ENCODE measurements around the gene AMY2B. TPM values are rescaled to one million over a fixed set of nuclear protein-coding genes. Genes with fewer than 3 reads are reported as not detected.

AMY2B gene
- total and polyA plus RNA-seq, 2 of the 13 experiments (the other 11 are each of a cell fraction or from before 2014, with no cell fraction given): 1.3 to 1.9 TPM

GRCh38 chr1:103525607-103526507 is 45.5 kb upstream of the AMY2B start, which contains the start of gene RNPC3 (continued):
- TF ChIP-seq IRF9 (CRISPR knock-in tag; IDR thresholded peaks at IDR 0.05; ENCODE audit: borderline replicate concordance) (no peak), KLF9 (CRISPR knock-in tag; IDR thresholded peaks at IDR 0.05; ENCODE audit: low read depth) (no peak), ZBTB3 (CRISPR knock-in tag; IDR thresholded peaks at IDR 0.05; ENCODE audit: borderline replicate concordance, low read depth) (no peak), CSRNP2 (CRISPR knock-in tag; conservative IDR thresholded peaks at IDR 0.05; ENCODE audit: low read depth) (no peak), RNF2 (conservative IDR thresholded peaks at IDR 0.05; ENCODE audit: low read depth) (peak; percentile 68), JUNB (CRISPR knock-in tag; IDR thresholded peaks at IDR 0.05; ENCODE audit: borderline replicate concordance) (no peak), TEAD3 (CRISPR knock-in tag; optimal IDR thresholded peaks at IDR 0.05; ENCODE audit: borderline replicate concordance) (peak; percentile 88), YEATS2 (CRISPR knock-in tag; IDR thresholded peaks at IDR 0.05; ENCODE audit: borderline replicate concordance) (peak; percentile 91), ONECUT2 (CRISPR knock-in tag; IDR thresholded peaks at IDR 0.05) (no peak), HDAC1 (CRISPR knock-in tag; IDR thresholded peaks at IDR 0.05) (peak; percentile 70; the same call in 1 of the 2 replicates), SAP130 (CRISPR knock-in tag; IDR thresholded peaks at IDR 0.05; ENCODE audit: low read depth) (peak; percentile 84), JUND (CRISPR knock-in tag; IDR thresholded peaks at IDR 0.05) (no peak), WIZ (CRISPR knock-in tag; IDR thresholded peaks at IDR 0.05) (0 out of 2 replicates have a peak, but pooled peaks have one; percentile 58), DZIP1 (CRISPR knock-in tag; IDR thresholded peaks at IDR 0.05) (peak; percentile 55; the same call in 1 of the 2 replicates), MYC (CRISPR knock-in tag; IDR thresholded peaks at IDR 0.05; ENCODE audit: borderline replicate concordance) (peak; percentile 41; the same call in 1 of the 2 replicates), SP140L (CRISPR knock-in tag; IDR thresholded peaks at IDR 0.05; ENCODE audit: borderline replicate concordance) (no peak), CBX5 (CRISPR knock-in tag; IDR thresholded peaks at IDR 0.05; ENCODE audit: borderline replicate concordance) (peak; percentile 25; the same call in 1 of the 2 replicates), MYPOP (CRISPR knock-in tag; IDR thresholded peaks at IDR 0.05) (0 out of 2 replicates have a peak, but pooled peaks have one; percentile 16)

Measured in HepG2 (cell line).